Activated CD4-positive, alpha-beta T cell treated with anti-CD3 and anti-CD28 coated beads for 36 hours (primary cell): ENCODE results near the gene SIAH1. TPM values are rescaled to one million over a fixed set of nuclear protein-coding genes. Genes with fewer than 3 reads are reported as not detected.
A peak's percentile ranks its signal among the peaks of the same experiment; 100 is the strongest.

ENCODE experiments used
- ATAC-seq: fragments of 200-7000 bp; cut with Tn5 transposase; one replicate; pipeline ENCODE4 v1.10.0; 2021; ENCODE audit warnings: mild to moderate bottlenecking, moderate library complexity
- CTCF ChIA-PET: fragments of 350-600 bp; sonication (Branson Sonifier 250); formaldehyde crosslinking; loops from one replicate; lab custom pipeline; 2021; ENCODE audit warnings: antibody characterized with exemption; lab: Charles Lee
- POLR2A ChIA-PET: fragments of 350-600 bp; sonication (Branson Sonifier 250); formaldehyde crosslinking; loops from one replicate; lab custom pipeline; 2021; ENCODE audit warnings: antibody characterized with exemption, inconsistent platforms; lab: Charles Lee
- DNase-seq: peaks from one replicate; pipeline ENCODE4 v3.0.0-alpha.2; 2020
- H3K27ac Mint-ChIP-seq: one replicate; pipeline ENCODE4 v1.8.0; 2021; ENCODE audit warnings: mixed read lengths
- H3K27me3 Mint-ChIP-seq: one replicate; pipeline ENCODE4 v1.8.0; 2021; ENCODE audit warnings: mixed read lengths
- H3K36me3 Mint-ChIP-seq: one replicate; pipeline ENCODE4 v1.8.0; 2021; ENCODE audit warnings: low read depth, mixed read lengths
- H3K4me1 Mint-ChIP-seq: one replicate; pipeline ENCODE4 v1.8.0; 2021; ENCODE audit warnings: mixed read lengths
- H3K4me3 Mint-ChIP-seq: one replicate; pipeline ENCODE4 v1.8.0; 2021; ENCODE audit warnings: mild to moderate bottlenecking, moderate library complexity, mixed read lengths
- H3K9me3 Mint-ChIP-seq: one replicate; pipeline ENCODE4 v1.8.0; 2021; ENCODE audit warnings: low read depth, mixed read lengths
- intact Hi-C, 2 experiments: fragments of 100-400 bp; cut with DNase I in 1 of 2; cut with micrococcal nuclease in 1 of 2; formaldehyde crosslinking; loops; one replicate each; pipeline versions ENCODE4 v1.14.2 to v1.15.1; 2022 to 2024; cut with DNase I, micrococcal nuclease
- total RNA-seq, 2 experiments: library from RNA; stranded (reverse); gene quantifications; one replicate each; pipeline ENCODE4 v1.2.3, GENCODE V29; 2021

Gene SIAH1, protein sequence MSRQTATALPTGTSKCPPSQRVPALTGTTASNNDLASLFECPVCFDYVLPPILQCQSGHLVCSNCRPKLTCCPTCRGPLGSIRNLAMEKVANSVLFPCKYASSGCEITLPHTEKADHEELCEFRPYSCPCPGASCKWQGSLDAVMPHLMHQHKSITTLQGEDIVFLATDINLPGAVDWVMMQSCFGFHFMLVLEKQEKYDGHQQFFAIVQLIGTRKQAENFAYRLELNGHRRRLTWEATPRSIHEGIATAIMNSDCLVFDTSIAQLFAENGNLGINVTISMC
- 10 to 100 TPM; 13.1 to 13.3 TPM for total RNA-seq

DNA sequence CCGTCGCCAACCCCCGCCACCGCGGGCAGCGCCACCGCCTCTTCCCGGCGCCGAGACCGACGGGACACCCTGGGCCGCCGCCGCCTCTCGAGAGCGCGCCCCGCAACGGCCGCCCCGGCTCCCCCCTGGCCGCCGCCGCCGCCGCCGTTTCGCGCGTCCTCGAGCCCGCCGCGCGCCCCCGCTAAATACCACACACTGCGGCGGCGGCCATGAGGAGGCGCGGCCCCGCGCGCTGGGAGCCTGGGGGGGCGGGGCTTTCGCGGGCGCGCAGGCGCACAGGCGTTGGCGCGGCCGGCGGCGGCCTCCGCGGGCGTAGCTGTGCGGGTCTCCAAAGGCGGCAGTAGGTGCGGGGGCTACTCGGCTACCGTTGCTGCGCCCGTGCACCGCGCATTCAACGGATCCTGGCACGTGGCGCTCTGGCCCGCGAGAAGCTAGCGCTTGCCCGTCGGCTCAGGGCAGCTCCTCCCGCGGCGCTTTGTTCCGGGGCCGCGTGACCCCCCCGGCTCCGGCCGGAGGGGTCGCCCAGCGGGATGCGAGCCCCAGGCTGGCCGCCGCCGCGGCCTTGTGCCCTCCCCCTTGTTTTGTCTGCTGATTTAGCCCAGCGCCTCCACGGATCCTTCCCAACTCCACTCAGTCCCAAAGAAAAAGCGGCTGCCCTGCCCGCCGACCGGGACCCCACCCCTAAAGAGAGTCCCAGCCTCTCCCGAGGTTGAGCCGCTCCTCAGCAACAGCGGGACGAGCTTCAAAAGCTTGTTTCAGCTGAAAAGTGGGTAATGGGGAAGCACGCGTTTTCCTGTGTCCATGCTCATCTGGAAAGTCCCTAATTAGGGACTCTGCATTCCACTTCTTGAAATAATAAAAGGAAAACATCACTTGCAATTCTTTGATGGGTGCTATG is at the start of gene SIAH1:
Gene SIAH1 (minus strand): TSS at position 161 of the 898 bp plus-strand sequence. CDS start 22,985 bp downstream, outside the sequence.
- Mint-ChIP-seq H3K27ac (peak within 1 kb of the TSS; percentile 90), H3K36me3 (peaks cover 3% of the 10 kb centered on the region)
- peak; percentile 82 for ATAC-seq

DNA sequence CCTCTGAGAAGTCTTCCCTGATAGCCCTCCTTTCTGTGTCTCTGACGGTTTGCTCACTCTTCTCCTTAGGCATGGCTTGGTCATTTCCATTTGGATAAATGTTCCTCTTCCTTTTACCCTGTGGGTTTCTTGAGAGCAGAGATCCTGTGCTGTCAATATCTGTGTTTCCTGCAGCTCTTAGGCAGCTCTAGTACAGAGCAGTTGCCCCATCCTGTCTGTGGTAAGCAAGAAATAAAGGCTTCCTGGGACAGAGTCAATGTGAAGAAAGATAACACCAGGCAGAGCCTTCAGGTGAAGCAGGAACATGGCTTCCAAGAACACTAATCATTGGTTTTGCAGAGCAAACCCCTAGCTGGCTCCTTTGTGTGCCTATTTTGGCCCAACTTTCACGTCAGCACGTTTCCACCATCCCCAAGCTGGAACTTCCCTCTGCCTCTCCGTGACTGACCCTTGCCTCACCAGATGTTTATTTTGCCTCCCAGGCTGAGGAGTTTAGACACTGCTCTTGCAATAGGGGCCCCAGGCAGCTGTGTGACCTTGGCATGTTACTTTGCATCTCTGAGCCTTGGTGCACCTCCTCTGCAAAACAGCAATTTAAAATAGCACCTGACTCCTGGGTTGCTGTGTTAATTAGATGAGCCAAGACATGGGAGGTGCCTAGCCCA is 49.6 kb upstream of the SIAH1 start:
- Mint-ChIP-seq H3K27me3 (no peaks in the 10 kb centered on the region), H3K4me3 (no peak overlapping the region), H3K36me3 (no peaks in the 10 kb centered on the region), H3K9me3 (no peaks in the 10 kb centered on the region), H3K27ac (no peak overlapping the region), H3K4me1 (peaks cover 2% of the 10 kb centered on the region)
- DNase-seq (no peak), ATAC-seq (no peak)
- CTCF ChIA-PET: no interaction called here
- intact Hi-C loops: no loop called here
- POLR2A ChIA-PET: no interaction called here

More for the DNA sequence above, at the start of gene SIAH1:
- H3K9me3 Mint-ChIP-seq: no peaks in the 10 kb centered on the region
- peak; percentile 91 for DNase-seq
- POLR2A ChIA-PET: interaction anchor here (0.8 to 1.0 kb wide), 3 partner anchors 8 to 20 kb away, joined by 3 to 8 read pairs (median 3); no protein-coding TSS in a partner anchor
- peak within 1 kb of the TSS; percentile 85 for H3K4me3 Mint-ChIP-seq
- intact Hi-C loops: loop anchor here (1.0 to 10.0 kb wide), 12 partner anchors 19 to 1701 kb away; partner anchors contain the start of genes N4BP1 (in 2 of the 2), C16orf87 (in 1 of the 2), ITFG1 (in 1 of the 2) and LONP2 (in 1 of the 2)
- CTCF ChIA-PET: no interaction called here
- H3K4me1 Mint-ChIP-seq: peaks cover 21% of the 10 kb centered on the region
- no peaks in the 10 kb centered on the region for H3K27me3 Mint-ChIP-seq

DNA sequence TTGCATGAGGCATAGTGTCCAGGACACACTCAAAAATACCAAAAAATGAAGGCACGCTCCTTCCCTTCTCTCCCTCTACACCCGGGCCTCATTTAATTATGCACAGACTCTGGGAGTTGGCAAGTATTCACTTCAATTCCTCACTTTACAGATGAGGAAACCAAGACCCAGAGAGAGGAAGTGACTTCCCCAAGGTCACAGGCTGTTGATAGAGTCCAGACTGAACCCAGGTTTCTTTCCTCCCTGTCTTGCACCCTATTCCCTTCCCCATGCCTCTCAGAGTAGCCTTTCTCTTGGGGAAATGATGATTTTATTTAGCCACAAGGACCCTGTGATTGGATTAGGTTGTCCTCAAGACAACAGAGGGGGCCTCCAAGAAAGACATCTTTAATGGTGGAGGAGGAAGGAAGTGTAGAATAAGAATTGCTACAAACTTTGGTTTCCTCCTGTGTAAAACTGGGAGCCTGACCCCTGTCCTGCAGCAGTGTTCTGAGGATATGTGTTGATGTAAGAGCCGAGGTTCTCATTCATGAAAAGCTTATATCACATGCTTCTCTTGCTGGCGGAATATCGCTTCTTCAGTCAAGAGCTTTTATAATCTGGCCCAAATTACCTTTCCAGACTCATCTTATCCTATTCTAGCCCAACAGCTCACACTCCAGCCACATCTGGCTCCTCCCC is 48.8 kb upstream of the SIAH1 start:
- Mint-ChIP-seq H3K9me3 (no peaks in the 10 kb centered on the region), H3K4me3 (no peak overlapping the region), H3K27me3 (no peaks in the 10 kb centered on the region), H3K36me3 (no peaks in the 10 kb centered on the region), H3K4me1 (peaks cover 2% of the 10 kb centered on the region), H3K27ac (no peak overlapping the region)
- DNase-seq (no peak), ATAC-seq (no peak)
- CTCF ChIA-PET: no interaction called here
- POLR2A ChIA-PET: no interaction called here
- intact Hi-C loops: no loop called here

DNA sequence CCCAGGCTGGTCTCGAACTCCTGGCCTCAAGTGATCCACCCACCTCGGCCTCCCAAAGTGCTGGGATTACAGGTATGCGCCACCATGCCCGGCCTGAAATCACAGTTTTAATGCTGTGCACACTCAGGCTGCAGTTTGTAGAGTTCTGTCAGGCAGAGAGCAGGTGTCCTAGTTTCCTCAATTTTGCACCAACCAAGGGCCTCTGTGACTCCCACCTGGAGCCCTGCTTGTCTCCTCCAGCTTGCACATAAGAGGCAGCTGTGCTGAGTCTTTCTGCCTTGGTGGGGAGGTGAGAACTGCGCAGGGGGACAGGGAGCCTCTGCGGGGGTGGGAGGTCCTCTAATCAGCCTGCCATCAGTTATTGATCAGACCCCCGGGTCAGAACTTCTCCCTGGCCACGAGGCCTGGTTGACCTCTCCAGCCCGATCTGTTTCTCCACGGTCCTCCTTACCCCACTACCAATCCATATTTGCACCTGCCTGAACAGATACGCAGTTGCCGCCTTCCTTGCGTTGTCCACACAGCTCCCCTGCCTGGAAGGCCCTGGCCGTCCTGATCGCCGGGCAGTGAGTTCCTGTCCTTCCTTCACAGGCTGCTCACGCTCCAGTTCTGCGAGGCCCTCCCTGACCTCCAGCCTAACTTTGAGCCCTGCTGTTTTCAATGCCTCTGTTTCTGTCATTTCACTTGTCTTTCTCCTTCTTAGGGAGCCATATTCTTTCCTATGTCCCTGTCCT is 48.1 kb upstream of the SIAH1 start:
- ChIA-PET CTCF (no interaction called here), POLR2A (no interaction called here)
- Mint-ChIP-seq H3K27me3 (no peaks in the 10 kb centered on the region), H3K4me1 (peaks cover 2% of the 10 kb centered on the region), H3K36me3 (no peaks in the 10 kb centered on the region), H3K27ac (no peak overlapping the region), H3K4me3 (no peak overlapping the region), H3K9me3 (no peaks in the 10 kb centered on the region)
- no peak for DNase-seq
- no peak for ATAC-seq
- intact Hi-C loops: no loop called here

DNA sequence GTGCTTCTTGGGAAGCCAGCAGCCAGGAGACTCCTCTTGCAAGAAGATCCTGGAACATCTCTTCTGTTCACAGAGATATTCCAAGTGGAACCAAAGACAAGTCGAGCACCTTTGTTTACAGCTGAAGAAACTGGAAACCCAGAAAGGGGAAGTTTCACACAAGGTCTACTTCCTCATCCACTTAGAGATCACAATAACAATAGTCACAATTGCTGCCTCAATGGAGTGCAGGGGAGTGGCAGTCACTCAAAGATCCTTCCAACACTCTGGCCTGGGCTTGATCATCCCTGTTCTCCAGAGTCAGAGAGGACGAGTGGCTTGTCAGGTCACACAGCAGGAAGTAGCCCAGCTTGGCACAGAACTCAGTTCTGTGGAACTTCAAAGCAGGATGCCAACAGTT is 46.9 kb upstream of the SIAH1 start:
- peaks cover 2% of the 10 kb centered on the region for H3K4me1 Mint-ChIP-seq
- ChIA-PET CTCF (no interaction called here), POLR2A (no interaction called here)
- DNase-seq: no peak
- H3K27me3 Mint-ChIP-seq: no peaks in the 10 kb centered on the region
- no peaks in the 10 kb centered on the region for H3K9me3 Mint-ChIP-seq
- no peak overlapping the region for H3K4me3 Mint-ChIP-seq
- ATAC-seq: no peak
- H3K36me3 Mint-ChIP-seq: no peaks in the 10 kb centered on the region
- intact Hi-C loops: no loop called here
- no peak overlapping the region for H3K27ac Mint-ChIP-seq

DNA sequence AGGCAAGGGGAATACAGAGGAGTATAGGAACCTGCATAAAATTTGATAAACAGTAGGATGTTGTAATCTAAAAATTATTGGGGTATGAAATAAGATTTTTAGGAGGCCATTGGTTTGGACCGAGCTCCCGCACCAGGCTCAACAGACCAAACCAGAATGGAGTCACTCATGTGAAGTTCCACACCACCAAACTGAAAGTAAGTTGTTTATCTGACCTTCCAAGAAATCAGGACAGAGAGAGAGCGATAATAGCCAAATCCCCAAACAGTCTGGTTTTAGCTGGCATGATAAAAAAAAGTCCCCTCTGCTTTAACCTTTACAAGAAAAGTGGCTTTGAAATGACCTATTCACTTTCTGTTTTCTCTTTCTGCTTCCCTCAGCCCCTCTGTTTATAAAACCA is 45.7 kb upstream of the SIAH1 start:
- ChIA-PET POLR2A (no interaction called here), CTCF (no interaction called here)
- DNase-seq (no peak), ATAC-seq (no peak)
- Mint-ChIP-seq H3K27me3 (no peaks in the 10 kb centered on the region), H3K9me3 (no peaks in the 10 kb centered on the region), H3K4me1 (peaks cover 2% of the 10 kb centered on the region), H3K36me3 (no peaks in the 10 kb centered on the region), H3K4me3 (no peak overlapping the region), H3K27ac (no peak overlapping the region)
- intact Hi-C loops: no loop called here

DNA sequence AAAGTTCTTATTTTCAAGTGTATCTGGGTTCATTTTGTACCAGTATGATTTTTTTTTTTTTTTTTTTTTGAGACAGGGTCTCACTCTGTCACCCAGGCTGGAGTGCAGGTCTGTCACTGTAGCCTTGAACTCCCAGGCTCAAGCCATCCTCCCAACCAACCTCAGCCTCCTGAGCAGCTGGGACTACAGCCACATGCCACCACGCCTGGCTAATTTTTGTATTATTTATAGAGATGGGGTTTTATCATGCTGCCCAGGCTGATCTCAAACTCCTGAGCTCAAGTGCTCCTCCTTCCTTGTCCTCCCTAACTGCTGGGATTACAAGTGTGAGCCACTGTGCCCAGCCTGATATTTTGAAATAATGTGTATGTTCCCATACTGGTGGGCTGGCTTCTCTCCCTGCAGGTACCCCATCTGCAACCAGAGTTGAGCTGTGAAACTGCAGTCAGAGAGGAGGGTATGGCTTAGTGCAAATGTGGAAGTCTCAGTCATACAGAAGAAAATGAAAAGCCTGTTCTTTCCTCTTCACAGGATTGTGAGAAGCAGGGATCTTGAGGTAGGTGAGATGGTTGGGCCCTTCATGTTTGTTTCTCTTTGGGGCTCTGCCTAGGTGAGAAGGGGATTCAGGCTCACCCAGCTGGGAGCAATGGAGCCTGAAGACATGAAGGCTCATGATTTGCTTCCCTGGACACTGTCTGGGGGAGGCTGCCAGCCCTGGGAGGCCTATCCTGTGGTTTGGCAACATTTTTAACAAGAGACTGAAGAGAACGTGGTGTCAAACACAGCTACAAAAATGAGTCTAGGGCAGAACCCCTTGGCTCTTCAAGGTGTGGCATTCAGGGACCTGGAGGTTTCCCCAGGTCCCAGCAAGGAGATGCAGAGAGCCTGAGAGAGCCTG is 41.3 kb upstream of the SIAH1 start:
- Mint-ChIP-seq H3K4me1 (no peaks in the 10 kb centered on the region), H3K9me3 (no peaks in the 10 kb centered on the region), H3K4me3 (no peak overlapping the region), H3K27me3 (no peaks in the 10 kb centered on the region), H3K27ac (no peak overlapping the region), H3K36me3 (no peaks in the 10 kb centered on the region)
- ChIA-PET CTCF (interaction anchor here (0.5 to 1.2 kb wide), 3 partner anchors 16 to 197 kb away, joined by 3 to 4 read pairs (median 3); no protein-coding TSS in a partner anchor), POLR2A (no interaction called here)
- DNase-seq (no peak), ATAC-seq (no peak)
- intact Hi-C loops: no loop called here

DNA sequence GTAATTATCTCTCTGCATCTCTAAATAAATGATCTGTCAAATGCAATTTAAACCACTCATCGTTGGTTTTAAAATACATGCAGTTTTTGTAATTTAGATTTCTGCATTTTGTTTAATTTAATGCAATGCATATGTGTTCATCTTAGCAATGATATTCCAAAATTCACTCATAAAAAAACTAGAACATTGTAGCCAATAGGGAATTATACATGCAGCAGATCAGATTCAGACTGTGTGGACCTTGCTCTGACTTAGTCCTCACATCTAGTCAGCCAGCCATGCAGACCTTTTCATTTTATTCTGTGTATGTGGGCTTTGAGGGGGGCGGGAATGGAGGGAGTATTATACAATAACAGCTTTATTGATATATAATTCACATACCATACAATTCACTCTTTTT is 37.3 kb upstream of the SIAH1 start:
- H3K9me3 Mint-ChIP-seq: no peaks in the 10 kb centered on the region
- CTCF ChIA-PET: no interaction called here
- no peak for ATAC-seq
- H3K27ac Mint-ChIP-seq: no peak overlapping the region
- no peaks in the 10 kb centered on the region for H3K27me3 Mint-ChIP-seq
- H3K4me3 Mint-ChIP-seq: no peak overlapping the region
- no peak for DNase-seq
- no peaks in the 10 kb centered on the region for H3K4me1 Mint-ChIP-seq
- intact Hi-C loops: no loop called here
- POLR2A ChIA-PET: no interaction called here
- H3K36me3 Mint-ChIP-seq: no peaks in the 10 kb centered on the region

DNA sequence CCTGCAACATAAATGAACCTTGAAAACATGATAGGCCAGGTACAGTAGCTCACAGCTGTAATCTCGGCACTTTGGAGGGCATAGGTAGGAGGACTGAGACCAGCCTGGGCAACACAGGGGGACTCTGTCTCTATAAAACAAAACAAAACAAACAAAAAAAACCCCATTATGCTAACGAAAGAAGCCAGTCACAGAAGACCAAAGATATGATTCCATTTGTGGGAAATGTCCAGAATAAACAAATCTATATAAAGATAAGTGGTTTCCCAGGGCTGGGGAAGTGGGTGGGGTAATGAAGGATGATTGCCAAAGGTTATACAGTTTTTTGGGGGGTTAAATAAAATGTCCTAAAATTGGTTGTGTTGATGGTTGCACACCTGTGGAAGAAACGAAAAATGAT is 36.5 kb upstream of the SIAH1 start:
- Mint-ChIP-seq H3K27ac (no peak overlapping the region), H3K4me1 (no peaks in the 10 kb centered on the region), H3K4me3 (no peak overlapping the region), H3K9me3 (no peaks in the 10 kb centered on the region), H3K27me3 (no peaks in the 10 kb centered on the region), H3K36me3 (no peaks in the 10 kb centered on the region)
- ATAC-seq (no peak), DNase-seq (no peak)
- ChIA-PET POLR2A (no interaction called here), CTCF (no interaction called here)
- intact Hi-C loops: no loop called here

DNA sequence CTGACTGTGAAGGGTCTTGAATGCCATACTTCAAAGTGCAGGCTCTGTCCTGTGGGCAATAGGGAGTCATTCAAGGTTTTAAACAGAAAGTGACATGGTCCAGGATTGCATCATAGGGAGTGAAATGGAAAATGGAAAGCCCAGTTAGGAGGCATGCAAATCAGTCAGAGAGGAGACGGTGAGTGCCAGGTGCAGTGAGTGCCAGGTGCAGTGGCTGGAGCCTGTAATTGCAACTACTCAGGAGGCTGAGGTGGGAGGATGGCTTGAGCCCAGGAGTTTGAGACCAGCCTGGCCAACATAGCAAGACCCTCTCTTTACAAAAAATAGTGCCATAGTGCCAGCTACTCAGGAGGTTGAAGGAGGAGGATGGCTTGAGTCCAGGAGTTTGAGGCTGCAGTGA is 35.2 kb upstream of the SIAH1 start:
- Mint-ChIP-seq H3K36me3 (no peaks in the 10 kb centered on the region), H3K27me3 (no peaks in the 10 kb centered on the region), H3K4me3 (no peak overlapping the region), H3K27ac (no peak overlapping the region), H3K4me1 (no peaks in the 10 kb centered on the region), H3K9me3 (no peaks in the 10 kb centered on the region)
- DNase-seq (no peak), ATAC-seq (no peak)
- intact Hi-C loops: no loop called here
- ChIA-PET CTCF (interaction anchor here (0.6 kb wide), 1 partner anchor 1494 kb away, joined by 3 read pairs; no protein-coding TSS in a partner anchor), POLR2A (interaction anchor here (0.6 kb wide), 1 partner anchor 208 kb away, joined by 4 read pairs; no protein-coding TSS in a partner anchor)
